K562 (cell line): ENCODE results near the gene SRPK1. TPM values are rescaled to one million over a fixed set of nuclear protein-coding genes. Genes with fewer than 3 reads are reported as not detected.

Experiments
- ATAC-seq: fragments of 200-7000 bp; cut with Tn5 transposase; 3 replicates; pipeline ENCODE4 v1.9.1; 2020; ENCODE audit warnings: moderate library complexity
- BruUV-seq: library from RNA; stranded (reverse); fragments of 400-500 nt; replicated peaks from 2 replicates; lab custom pipeline; 2021; lab: Mats Ljungman, UMichigan
- CTCF ChIA-PET: fragments of 300-600 bp; formaldehyde crosslinking; extraction: SDS; loops from one replicate; lab custom pipeline; 2021; ENCODE audit warnings: low intra/inter-chr PET ratio; lab: Yijun Ruan, JAX
- POLR2A ChIA-PET: fragments of 300-600, 350-650 bp; sonication (Branson Sonifier 250); formaldehyde crosslinking; extraction: SDS; loops from one replicate; lab custom pipeline; 2021; ENCODE audit warnings: antibody characterized with exemption, inconsistent platforms; lab: Yijun Ruan, JAX
- DNase-seq, 4 experiments: peaks; one replicate each; pipeline versions ENCODE4 v3.0.0 to v3.0.0-alpha.2; 2011 to 2018; ENCODE audit warnings: low spot score in 3 of 4, mixed read lengths in 3 of 4; ENCODE audit errors: extremely low read depth in 1 of 4
- FAIRE-seq: peaks from 2 replicates; lab custom pipeline; 2011; peaks lifted over from hg19 to GRCh38; lab: Jason Lieb, UNC
- H2AFZ ChIP-seq: 2 replicates; pipeline ENCODE4 v1.6.0; 2011; ENCODE audit warnings: low read depth, low read length, control low read depth, inconsistent platforms
- H3K27ac ChIP-seq: fragments of 200-600 bp; 3 replicates; pipeline ENCODE4 v1.8.0; 2011; ENCODE audit warnings: low read depth, mild to moderate bottlenecking, control low read depth, inconsistent platforms, low read length, moderate library complexity, mixed read lengths; ENCODE audit errors: extremely low read depth
- H3K27me3 ChIP-seq, 2 experiments: fragments of 300-600 bp in 1 of 2; 2 replicates in 1 of 2; 3 replicates in 1 of 2; pipeline versions ENCODE4 v1.6.0 to v1.8.0; 2011; ENCODE audit warnings: inconsistent platforms in 2 of 2, low read length in 2 of 2, mild to moderate bottlenecking in 1 of 2, mixed read lengths in 1 of 2, moderate library complexity in 1 of 2; ENCODE audit not compliant: control insufficient read depth in 2 of 2, insufficient read depth in 2 of 2
- H3K36me3 ChIP-seq: fragments of 300-600 bp; 3 replicates; pipeline ENCODE4 v1.8.0; 2011; ENCODE audit warnings: mild to moderate bottlenecking, low read length, inconsistent platforms; ENCODE audit not compliant: control insufficient read depth, insufficient read depth
- H3K4me1 ChIP-seq, 2 experiments: fragments of 200-600 bp in 1 of 2; replicated peaks in 1 of 2; 2 replicates in 1 of 2; 3 replicates in 1 of 2; pipeline versions ENCODE4 v1.5.1 to v1.8.0; 2011; ENCODE audit warnings: inconsistent platforms in 2 of 2, low read length in 2 of 2, mild to moderate bottlenecking in 1 of 2, mixed read lengths in 1 of 2, moderate library complexity in 1 of 2; ENCODE audit not compliant: control insufficient read depth in 2 of 2, insufficient read depth in 2 of 2
- H3K4me2 ChIP-seq: 2 replicates; pipeline ENCODE4 v1.6.1; 2011; ENCODE audit warnings: low read length, control low read depth, inconsistent platforms, mixed read lengths; ENCODE audit not compliant: insufficient read depth
- H3K4me3 ChIP-seq: fragments of 200-600 bp; sonication (generic), shearing (Covaris generic); 2 replicates; pipeline ENCODE4 v1.5.1; 2016; ENCODE audit warnings: control low read depth, inconsistent platforms
- H3K79me2 ChIP-seq: fragments of 200-600 bp; 3 replicates; pipeline ENCODE4 v1.8.0; 2011; ENCODE audit warnings: low read length, inconsistent platforms; ENCODE audit not compliant: control insufficient read depth, insufficient read depth
- H3K9ac ChIP-seq, 2 experiments: 2 replicates each; pipeline versions ENCODE4 v1.6.0 to v1.6.1; 2011; ENCODE audit warnings: low read depth in 2 of 2, low read length in 2 of 2, control low read depth in 1 of 2, inconsistent platforms in 1 of 2, mild to moderate bottlenecking in 1 of 2, mixed read lengths in 1 of 2; ENCODE audit not compliant: insufficient read depth in 1 of 2
- H3K9me1 ChIP-seq: one replicate; pipeline ENCODE4 v1.6.0; 2011; ENCODE audit warnings: inconsistent platforms, mild to moderate bottlenecking, low read length, moderate library complexity; ENCODE audit not compliant: control insufficient read depth, insufficient read depth
- H3K9me3 ChIP-seq: replicated peaks from 2 replicates; pipeline ENCODE4 v1.5.1; 2011; ENCODE audit warnings: low read depth, low read length, inconsistent platforms; ENCODE audit not compliant: control insufficient read depth, insufficient read depth
- H4K20me1 ChIP-seq: replicated peaks from 2 replicates; pipeline ENCODE4 v1.6.1; 2011; ENCODE audit warnings: low read length, inconsistent platforms, mixed read lengths; ENCODE audit not compliant: control insufficient read depth, insufficient read depth
- ARHGAP35 ChIP-seq: fragments of 450-650 bp; IDR thresholded peaks from 2 replicates; pipeline ENCODE4 v1.6.1; 2018; ENCODE audit not compliant: partially characterized antibody
- BRF2 ChIP-seq: IDR thresholded peaks from 3 replicates; pipeline ENCODE4 v1.6.1; 2011; ENCODE audit warnings: borderline replicate concordance, mild to moderate bottlenecking; ENCODE audit not compliant: insufficient read length, insufficient read depth
- FIP1L1 ChIP-seq: fragments of 200-400 bp; formaldehyde crosslinking; IDR thresholded peaks from 2 replicates; pipeline ENCODE4 v1.6.1; 2018; ENCODE audit warnings: mild to moderate bottlenecking, low read depth, low read length; ENCODE audit not compliant: poor library complexity, severe bottlenecking
- FOSL1 ChIP-seq: fragments of 200-800 bp; sonication (Bioruptor generic); conservative IDR thresholded peaks from 2 replicates; pipeline ENCODE4 v1.6.1; 2016; ENCODE audit warnings: missing genetic modification characterization, missing compliant biosample characterization
- GABPB1 ChIP-seq: sonication (generic); formaldehyde crosslinking; IDR thresholded peaks from 2 replicates; pipeline ENCODE4 v1.8.0; 2022; ENCODE audit warnings: mild to moderate bottlenecking, missing genetic modification reagents
- HDGF ChIP-seq: fragments of 450-650 bp; IDR thresholded peaks from 2 replicates; pipeline ENCODE4 v1.6.1; 2016
- KLF10 ChIP-seq: fragments of 250-450 bp; sonication (Bioruptor Pico); IDR thresholded peaks from 2 replicates; pipeline ENCODE4 v1.6.1; 2021; ENCODE audit warnings: matching md5 sums
- NBN ChIP-seq: fragments of 450-650 bp; IDR thresholded peaks from 2 replicates; pipeline ENCODE4 v1.6.1; 2016; ENCODE audit warnings: low read depth, mild to moderate bottlenecking
- NKRF ChIP-seq: fragments of 450-650 bp; IDR thresholded peaks from 2 replicates; pipeline ENCODE4 v1.6.1; 2016; ENCODE audit warnings: borderline replicate concordance
- PCBP1 ChIP-seq: fragments of 200-400 bp; formaldehyde crosslinking; IDR thresholded peaks from 2 replicates; pipeline ENCODE4 v1.6.1; 2018; ENCODE audit warnings: mild to moderate bottlenecking, low read depth, low read length; ENCODE audit not compliant: poor library complexity, severe bottlenecking
- RFX1 ChIP-seq: fragments of 450-650 bp; IDR thresholded peaks from 2 replicates; pipeline ENCODE4 v1.6.1; 2016; ENCODE audit warnings: mild to moderate bottlenecking, moderate library complexity
- SNRNP70 ChIP-seq: fragments of 200-400 bp; formaldehyde crosslinking; optimal IDR thresholded peaks from 2 replicates; pipeline ENCODE3; 2017; ENCODE audit warnings: low read depth, low read length
- ZBTB12 ChIP-seq: fragments of 250-450 bp; sonication (Bioruptor Pico); IDR thresholded peaks from 2 replicates; pipeline ENCODE4 v1.4.0; 2020
- ZBTB2 ChIP-seq: fragments of 450-650 bp; IDR thresholded peaks from 2 replicates; pipeline ENCODE4 v1.6.1; 2016; ENCODE audit warnings: antibody characterized with exemption
- ZEB2 ChIP-seq: fragments of 450-650 bp; IDR thresholded peaks from 2 replicates; pipeline ENCODE4 v1.6.1; 2016
- ZNF143 ChIP-seq: sonication (generic); formaldehyde crosslinking; IDR thresholded peaks from 2 replicates; pipeline ENCODE4 v1.9.0; 2022; ENCODE audit warnings: mild to moderate bottlenecking, missing genetic modification reagents
- WGBS: fragments of 100-300 bp; shearing (Covaris generic); methylation state at CpG from one replicate; pipeline ENCODE4 v1.1.6; 2016; ENCODE audit warnings: low coverage, mixed read lengths; ENCODE audit not compliant: insufficient coverage; ENCODE audit errors: missing lambda C conversion rate; 5-methylcytosine and 5-hydroxymethylcytosine counted together
- in situ Hi-C: fragments of 300-500 bp; cut with MboI; formaldehyde crosslinking; loops from 4 replicates; pipeline ENCODE4 v1.15.0; 2018; ENCODE audit warnings: inconsistent platforms, mixed read lengths
- intact Hi-C: fragments of 100-400 bp; cut with micrococcal nuclease; formaldehyde crosslinking; loops from 2 replicates; pipeline ENCODE4 v1.14.2; 2022
- polyA plus RNA-seq, 8 experiments: library from polyadenylated mRNA; depleted of rRNA in 4 of 8; stranded (reverse) in 5 of 8; unstranded in 3 of 8; fragments of >200 nt; fragmentation: Nextera tagmentation in 2 of 8; fragmentation: Illumina TruSeq in 1 of 8; extraction: Ambion mirVana in 2 of 8; extraction: Trizol in 1 of 8; gene quantifications; 2 replicates each; pipeline versions ENCODE4 v1.2.1 to v1.2.3, GENCODE V29; 2011 to 2014; ENCODE audit warnings: inconsistent platforms in 1 of 8, missing spikeins in 1 of 8
- total RNA-seq, 7 experiments: library from RNA; depleted of rRNA in 6 of 7; stranded (reverse); fragments of >200 nt in 6 of 7; fragmentation: Illumina TruSeq in 2 of 7; extraction: Trizol in 2 of 7; gene quantifications; 2 replicates each; pipeline versions ENCODE4 v1.2.1 to v1.2.3, GENCODE V29; 2011 to 2021; ENCODE audit warnings: low replicate concordance in 1 of 7

SRPK1 gene
- total and polyA plus RNA-seq, 9 of the 15 experiments (the other 6 are each of a cell fraction or from before 2014, with no cell fraction given) = 99.6 to 185 (median 159) TPM

- TF ChIP-seq ZNF143 (CRISPR knock-in tag) = 0 out of 2 replicates have a peak, but pooled peaks have one; percentile 18
- no peak for TF ChIP-seq FIP1L1
These were observed 122.9 kb downstream of the SRPK1 start (continued) for GRCh38 chr6:35797837-35798526.

- in situ Hi-C loops (no loop called here), intact Hi-C loops (no loop called here)
- DNase-seq = peak in 3 of 4 experiments; percentile 9 to 16 (median 11)
- Histone ChIP-seq H3K4me2 (no peak overlapping the region), H3K36me3 (no peaks in the 10 kb centered on the region), H3K9me1 (peaks cover 3% of the 10 kb centered on the region), H3K79me2 (no peaks in the 10 kb centered on the region), H3K4me1 (no peaks in the 10 kb centered on the region), H4K20me1 (peaks cover 3% of the 10 kb centered on the region; the same call in 1 of the 2 replicates), H2AFZ (no peak overlapping the region), H3K27me3 (peaks cover 21 to 73% of the 10 kb centered on the region in 2 experiments), H3K9ac (no peak overlapping the region), H3K27ac (no peak overlapping the region), H3K9me3 (no peaks in the 10 kb centered on the region)
- ChIA-PET POLR2A (interaction anchor here (1.0 to 3.6 kb wide), 2 partner anchors 9 to 28 kb away, joined by 5 to 48 read pairs; no protein-coding TSS in a partner anchor), CTCF (no interaction called here)
- ATAC-seq = no peak
- under 1% methylated on average over 4 of the region's 4 CpGs for WGBS
- no peak for FAIRE-seq
- no peak for TF ChIP-seq SNRNP70
- no peak for TF ChIP-seq BRF2
- TF ChIP-seq NBN = no peak
- no peak for TF ChIP-seq FOSL1
- TF ChIP-seq NKRF = no peak
- no peak for TF ChIP-seq ARHGAP35
- TF ChIP-seq KLF10 (CRISPR knock-in tag) = no peak
- no peak for TF ChIP-seq ZBTB12 (CRISPR knock-in tag)
- no peak for TF ChIP-seq PCBP1
- TF ChIP-seq ZBTB2 = no peak
- TF ChIP-seq GABPB1 (CRISPR knock-in tag) = no peak
- TF ChIP-seq ZEB2 = no peak
- no peak for TF ChIP-seq HDGF
- no peak for TF ChIP-seq RFX1
- TF ChIP-seq, all 486 proteins: peak for 0
- no peak overlapping the region for H3K4me3 ChIP-seq
- BruUV-seq = no TSS peak
These were observed 124.7 kb downstream of the SRPK1 start for GRCh38 chr6:35796236-35796635.
